A549 treated with dexamethasone at 1 μM for 4 hours (cell line): ENCODE results near the gene STIL. TPM values are rescaled to one million over a fixed set of nuclear protein-coding genes. Genes with fewer than 3 reads are reported as not detected.

Experiments used
- total RNA-seq: library from RNA; stranded (reverse); fragments of 200-300 nt; extraction: Qiagen RNA extraction; gene quantifications from 5 replicates; pipeline ENCODE4 v1.2.3, GENCODE V29; 2022

Gene STIL
- 7.5 to 11.8 TPM (median 10.9 TPM) in 5 replicates for total RNA-seq

DNA sequence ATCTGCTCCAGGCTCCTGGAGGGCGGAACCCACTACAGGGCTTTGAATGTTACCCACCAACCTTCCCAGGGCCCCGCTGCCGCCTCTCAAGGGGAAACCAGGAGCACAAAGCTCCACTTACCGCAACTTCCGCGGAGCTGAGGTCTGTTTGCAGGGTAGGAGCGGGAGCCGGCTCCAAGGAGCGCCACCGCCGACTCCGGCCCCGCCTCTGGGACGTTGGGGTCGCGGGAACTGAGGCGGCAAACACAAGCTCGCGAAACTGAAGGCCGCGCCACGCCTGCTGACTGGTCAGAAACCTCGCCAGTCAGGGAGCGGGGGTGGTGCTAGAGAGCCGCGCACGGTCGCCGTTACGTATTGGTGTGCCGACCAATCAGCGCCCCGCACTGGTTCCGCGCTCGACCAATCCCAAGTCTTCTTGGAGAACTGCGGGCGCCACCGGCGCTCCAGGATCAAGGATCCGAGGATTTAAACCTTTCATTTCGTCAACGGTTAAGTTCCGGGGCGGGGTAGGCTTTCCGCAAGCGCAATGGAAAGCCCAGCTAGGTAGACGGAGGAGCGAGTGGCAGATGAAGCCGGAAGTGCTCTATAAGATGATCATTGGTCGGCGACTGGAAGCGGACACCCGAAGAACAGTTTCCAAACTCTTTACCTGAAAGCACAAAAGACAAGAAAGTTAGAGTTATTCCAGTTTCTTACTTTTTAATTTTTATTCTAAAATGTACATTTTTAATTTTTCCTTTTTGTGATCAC, at the start of gene STIL:
TSS of gene STIL (minus strand) at position 233 of the 750 bp plus-strand sequence. CDS start 3,828 bp downstream, outside the sequence.

DNA sequence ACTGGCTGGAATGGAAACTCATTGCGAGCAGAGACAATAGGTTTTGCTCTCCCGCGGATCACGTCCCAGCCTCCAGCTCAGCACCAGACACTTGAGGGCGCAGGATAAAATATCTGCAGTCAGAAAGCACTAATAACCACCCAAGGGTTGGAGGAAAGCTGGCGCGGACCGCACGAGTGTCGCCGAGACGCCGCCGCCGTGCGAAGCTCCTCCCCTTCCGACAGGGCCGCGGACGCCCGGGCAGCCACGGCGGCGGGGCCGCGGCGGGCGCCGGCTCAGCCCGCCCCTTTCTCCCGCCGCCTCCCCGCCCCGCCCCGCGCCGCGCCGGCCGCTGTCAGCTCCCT, 19.6 kb upstream of the STIL start, which contains the start of gene CMPK1:
TSS of gene CMPK1 (plus strand) at position 213 of the 344 bp plus-strand sequence. CDS start 156 bp downstream, outside the sequence.

DNA sequence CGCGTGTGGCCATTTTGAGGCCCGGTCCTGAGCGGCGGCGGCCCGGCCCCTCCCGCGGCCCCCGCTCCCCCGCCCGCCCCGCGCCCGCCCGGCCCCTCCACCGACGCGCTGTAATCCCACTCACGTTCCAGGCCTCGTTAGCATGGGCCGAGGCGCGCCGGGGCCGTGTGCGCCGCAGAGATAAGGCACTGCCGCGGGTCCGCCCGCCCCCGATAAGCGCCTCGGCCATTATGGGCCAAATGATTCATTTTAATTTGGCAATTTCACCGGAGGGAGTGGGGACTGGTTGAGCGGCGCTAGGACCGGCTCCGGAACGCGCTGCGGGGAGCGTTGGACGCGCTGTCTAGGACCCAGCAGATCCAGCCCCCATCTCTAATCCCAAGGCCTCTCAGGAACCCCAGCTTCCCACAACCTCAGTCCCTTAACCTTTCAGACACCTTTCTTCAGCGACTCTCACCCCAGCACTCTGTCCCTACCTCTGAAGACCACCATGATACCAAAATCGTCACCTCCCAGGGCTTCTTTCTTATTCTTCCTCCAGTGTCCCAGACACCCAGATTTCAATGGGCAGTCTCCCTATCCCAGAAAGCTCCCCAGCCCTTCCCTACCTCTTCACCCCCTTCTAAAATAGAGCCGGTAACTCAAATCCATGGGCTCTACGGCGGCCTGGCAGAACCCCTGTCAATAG, 81.6 kb downstream of the STIL start, which contains the start of gene TAL1:
TSS of gene TAL1 (minus strand) at position 39 of the 688 bp plus-strand sequence. CDS start 6,337 bp downstream, outside the sequence.

Other genes starting within 250 kb of the STIL start
- gene CYP4Z1, start 246.9 kb downstream of the STIL start, total RNA-seq = not detected in 5 replicates
- not detected in 5 replicates for gene CYP4A22, start 176.7 kb downstream of the STIL start, total RNA-seq
- 6.1 to 8.3 TPM (median 7.1 TPM) in 5 replicates for gene PDZK1IP1, start 124.1 kb downstream of the STIL start, total RNA-seq
- gene TAL1, start 81.9 kb downstream of the STIL start, total RNA-seq = 0.01 to 0.05 TPM (median 0.02 TPM) in 4 of 5 replicates, not detected in the other
- 59.5 to 78.8 TPM (median 67.0 TPM) in 5 replicates for gene CMPK1, start 19.6 kb upstream of the STIL start, total RNA-seq
- 0.05 TPM in 1 of 5 replicates, not detected in the others for gene FOXE3, start 102.1 kb upstream of the STIL start, total RNA-seq
- 0.44 to 0.71 TPM (median 0.53 TPM) in 5 replicates for gene FOXD2, start 123.9 kb upstream of the STIL start, total RNA-seq